Measurements from ENCODE around the gene PTPRD.
A peak's percentile ranks its signal among the peaks of the same experiment; 100 is the strongest.

PTPRD gene

GRCh38 chr9:8287970-8288369 lies 2324.8 kb downstream of the PTPRD start:
- no peak overlapping the region for H3K4me3 ChIP-seq (ENCODE audit: low read length)
- DNase-seq (ENCODE audit: low read depth): no peak
- no peak for TF ChIP-seq CTCF (IDR thresholded peaks at IDR 0.05; ENCODE audit: insufficient read depth, low read depth, low read length, missing control alignments)

DNA sequence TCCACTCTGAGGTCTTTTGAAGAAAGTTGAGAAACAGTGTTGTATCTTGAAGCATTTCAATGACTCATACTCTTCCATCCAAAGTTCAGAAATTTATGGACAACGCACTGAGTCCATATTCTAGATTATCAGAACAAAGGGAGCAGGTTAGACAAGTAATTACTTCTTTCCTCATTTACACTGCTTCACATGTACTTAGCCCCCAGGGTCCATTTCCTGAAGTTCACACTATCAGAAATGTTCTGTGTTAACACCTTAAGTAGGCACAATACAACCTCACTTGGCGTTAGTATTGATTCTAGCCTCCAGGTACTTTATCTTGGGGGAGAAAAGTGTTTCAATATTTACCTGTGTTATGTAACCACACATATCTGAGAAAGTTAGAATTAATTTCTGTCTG lies 2325.3 kb downstream of the PTPRD start:
- DNase-seq (ENCODE audit: low read depth): no peak
- no peak overlapping the region for H3K4me3 ChIP-seq (ENCODE audit: low read length)
- TF ChIP-seq CTCF (IDR thresholded peaks at IDR 0.05; ENCODE audit: insufficient read depth, low read depth, low read length, missing control alignments): no peak

DNA sequence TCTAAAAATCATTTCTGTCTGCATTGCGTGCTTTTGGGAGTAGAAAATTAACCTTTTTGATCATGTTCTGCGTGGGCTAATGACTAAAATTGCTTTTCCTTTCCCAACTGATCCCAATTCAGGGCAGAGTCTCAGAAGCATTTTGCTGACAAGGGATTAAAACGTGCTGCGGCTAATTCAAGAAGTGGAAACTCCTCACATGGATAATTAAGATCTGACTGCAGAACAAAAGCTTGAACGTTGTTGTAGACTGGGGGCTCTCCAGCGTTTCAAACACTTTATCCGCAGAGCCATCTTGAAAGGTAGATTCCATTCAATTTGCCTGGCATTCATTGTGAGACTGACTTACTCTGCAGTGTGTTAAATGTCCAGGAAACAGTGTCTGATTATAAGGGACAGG lies 2327.9 kb downstream of the PTPRD start:
- H3K4me3 ChIP-seq (ENCODE audit: low read length): no peak overlapping the region
- no peak for TF ChIP-seq CTCF (IDR thresholded peaks at IDR 0.05; ENCODE audit: insufficient read depth, low read depth, low read length, missing control alignments)
- no peak for DNase-seq (ENCODE audit: low read depth)

- DNase-seq (ENCODE audit: low read depth): no peak
- no peak for TF ChIP-seq CTCF (IDR thresholded peaks at IDR 0.05; ENCODE audit: insufficient read depth, low read depth, low read length, missing control alignments)
- no peak overlapping the region for H3K4me3 ChIP-seq (ENCODE audit: low read length)
Measured at GRCh38 chr9:8282535-8282934, 2330.3 kb downstream of the PTPRD start.

- H3K4me3 ChIP-seq (ENCODE audit: low read length): no peak overlapping the region
- no peak for TF ChIP-seq CTCF (IDR thresholded peaks at IDR 0.05; ENCODE audit: insufficient read depth, low read depth, low read length, missing control alignments)
- no peak for DNase-seq (ENCODE audit: low read depth)
Measured at GRCh38 chr9:8280811-8281210, 2332.0 kb downstream of the PTPRD start.

GRCh38 chr9:8278048-8278447 lies 2334.8 kb downstream of the PTPRD start:
- peak; percentile 4 for DNase-seq (ENCODE audit: low read depth)
- TF ChIP-seq CTCF (IDR thresholded peaks at IDR 0.05; ENCODE audit: insufficient read depth, low read depth, low read length, missing control alignments): no peak
- H3K4me3 ChIP-seq (ENCODE audit: low read length): no peak overlapping the region

DNA sequence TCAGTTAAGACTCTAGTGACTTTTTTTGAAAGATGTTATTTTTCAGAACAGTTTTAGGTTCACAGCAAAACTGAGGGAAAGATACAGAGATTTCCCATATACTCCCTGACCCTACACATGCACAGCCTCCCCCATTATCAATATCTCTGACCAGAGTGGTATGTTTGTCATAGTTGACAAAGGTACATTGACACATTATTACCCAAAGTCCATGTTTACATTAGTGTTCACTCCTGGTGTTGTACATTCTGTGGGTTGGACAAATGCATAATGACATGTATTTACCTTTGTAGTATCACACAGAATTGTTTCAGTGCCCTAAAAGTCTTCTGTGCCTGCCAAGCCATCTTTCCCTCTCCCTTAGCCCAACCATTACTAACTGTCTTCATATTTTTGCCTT lies 2342.6 kb downstream of the PTPRD start:
- no peak for TF ChIP-seq CTCF (IDR thresholded peaks at IDR 0.05; ENCODE audit: insufficient read depth, low read depth, low read length, missing control alignments)
- no peak overlapping the region for H3K4me3 ChIP-seq (ENCODE audit: low read length)
- DNase-seq (ENCODE audit: low read depth): no peak

Measured in epithelial cell of esophagus (primary cell).